GM12878 (cell line): Measurements from ENCODE around the gene SPOCD1. TPM values are rescaled to one million over a fixed set of nuclear protein-coding genes. Genes with fewer than 3 reads are reported as not detected.

Experiments used
- ATAC-seq: fragments of 200-7000 bp; cut with Tn5 transposase; 3 replicates; pipeline ENCODE4 v1.9.1; 2020; ENCODE audit warnings: mild to moderate bottlenecking, moderate library complexity
- BruUV-seq: library from RNA; stranded (reverse); fragments of 400-500 nt; replicated peaks from 2 replicates; lab custom pipeline; 2021; lab: Mats Ljungman, UMichigan
- CTCF ChIA-PET: fragments of 300-600 bp; sonication (Branson Sonifier 250); formaldehyde crosslinking; extraction: SDS; loops from one replicate; lab custom pipeline; 2021; ENCODE audit warnings: inconsistent platforms; lab: Yijun Ruan, JAX
- POLR2A ChIA-PET: fragments of 350-600 bp; formaldehyde crosslinking; extraction: SDS; loops from one replicate; lab custom pipeline; 2021; ENCODE audit warnings: inconsistent platforms; lab: Charles Lee
- RAD21 ChIA-PET: fragments of 300-600 bp; sonication (Branson Sonifier 250); formaldehyde crosslinking; loops from one replicate; lab custom pipeline; 2023; ENCODE audit warnings: antibody characterized with exemption; ENCODE audit not compliant: unreplicated experiment; lab: Charles Lee
- SMC1A ChIA-PET: fragments of 300-600 bp; sonication (Branson Sonifier 250); formaldehyde crosslinking; loops from one replicate; lab custom pipeline; 2023; ENCODE audit not compliant: unreplicated experiment, uncharacterized antibody; lab: Charles Lee
- DNase-seq: peaks from one replicate; pipeline ENCODE4 v3.0.0-alpha.2; 2011; ENCODE audit warnings: low read depth, low spot score
- FAIRE-seq: peaks from 3 replicates; lab custom pipeline; 2011; peaks lifted over from hg19 to GRCh38; lab: Jason Lieb, UNC
- H2AFZ ChIP-seq: 2 replicates; pipeline ENCODE4 v1.6.0; 2011; ENCODE audit warnings: low read depth, low read length, control low read depth; ENCODE audit not compliant: control insufficient read depth
- H3K27ac ChIP-seq: 2 replicates; pipeline ENCODE4 v1.5.1; 2011; ENCODE audit warnings: control low read depth; ENCODE audit not compliant: control insufficient read depth, insufficient read depth
- H3K27me3 ChIP-seq, 2 experiments: replicated peaks in 1 of 2; 2 replicates each; pipeline versions ENCODE4 v1.6.0 to v1.6.1; 2011; ENCODE audit warnings: low read length in 1 of 2; ENCODE audit not compliant: control insufficient read depth in 2 of 2, insufficient read depth in 2 of 2
- H3K36me3 ChIP-seq, 2 experiments: 2 replicates each; pipeline ENCODE4 v1.5.1; 2011; ENCODE audit warnings: low read length in 1 of 2; ENCODE audit not compliant: control insufficient read depth in 2 of 2, insufficient read depth in 2 of 2
- H3K4me1 ChIP-seq: 2 replicates; pipeline ENCODE4 v1.6.1; 2011; ENCODE audit warnings: mild to moderate bottlenecking, low read length, moderate library complexity, mixed read lengths; ENCODE audit not compliant: control insufficient read depth, insufficient read depth
- H3K4me2 ChIP-seq: 2 replicates; pipeline ENCODE4 v1.6.0; 2011; ENCODE audit warnings: control low read depth; ENCODE audit not compliant: control insufficient read depth, insufficient read depth
- H3K4me3 ChIP-seq: fragments of 200-600 bp; sonication (generic); 2 replicates; pipeline ENCODE4 v1.5.1; 2016
- H3K79me2 ChIP-seq: 2 replicates; pipeline ENCODE4 v1.6.0; 2011; ENCODE audit warnings: low read length; ENCODE audit not compliant: control insufficient read depth, insufficient read depth
- H3K9ac ChIP-seq: 2 replicates; pipeline ENCODE4 v1.8.0; 2011; ENCODE audit warnings: low read length, control low read depth, mixed read lengths; ENCODE audit not compliant: control insufficient read depth, insufficient read depth
- H3K9me3 ChIP-seq: replicated peaks from 3 replicates; pipeline ENCODE4 v1.5.1; 2011; ENCODE audit warnings: mild to moderate bottlenecking, low read length; ENCODE audit not compliant: control insufficient read depth, insufficient read depth
- H4K20me1 ChIP-seq: 2 replicates; pipeline ENCODE4 v1.6.0; 2011; ENCODE audit not compliant: control insufficient read depth, insufficient read depth
- BCL11A ChIP-seq: IDR thresholded peaks from 2 replicates; pipeline ENCODE4 v1.6.1; 2011; ENCODE audit warnings: low read depth, low read length
- IKZF1 ChIP-seq: fragments of 450-650 bp; conservative IDR thresholded peaks from 2 replicates; pipeline ENCODE4 v1.6.1; 2017; ENCODE audit warnings: antibody characterized with exemption, mild to moderate bottlenecking
- SMAD5 ChIP-seq: IDR thresholded peaks from 2 replicates; pipeline ENCODE4 v1.6.1; 2016; ENCODE audit warnings: antibody characterized with exemption, low read depth
- TBL1XR1 ChIP-seq: IDR thresholded peaks from 2 replicates; pipeline ENCODE4 v1.6.1; 2012; ENCODE audit warnings: low read depth, low read length, improper control_type of control experiment
- WGBS: methylation state at CpG from one replicate; pipeline ENCODE4 v1.1.6; 2016; ENCODE audit warnings: low lambda C conversion rate; ENCODE audit not compliant: insufficient replicate concordance, insufficient coverage; ENCODE audit errors: missing lambda C conversion rate; 5-methylcytosine and 5-hydroxymethylcytosine counted together
- in situ Hi-C: fragments of 300-500 bp; cut with MboI; formaldehyde crosslinking; loops from 9 replicates; pipeline ENCODE4 v1.14.3; 2018; ENCODE audit warnings: mixed read lengths
- intact Hi-C: fragments of 100-400 bp; cut with micrococcal nuclease; formaldehyde crosslinking; loops from one replicate; pipeline ENCODE4 v1.14.2; 2022; ENCODE audit not compliant: unreplicated experiment
- polyA plus RNA-seq, 11 experiments: library from polyadenylated mRNA; depleted of rRNA in 4 of 11; unstranded in 6 of 11; stranded (reverse) in 5 of 11; fragments of >200 nt; fragmentation: Nextera tagmentation in 4 of 11; fragmentation: Illumina TruSeq in 1 of 11; extraction: Ambion mirVana in 4 of 11; extraction: Trizol in 1 of 11; gene quantifications; 1 replicate in 1 of 11; 2 replicates in 10 of 11; pipeline versions ENCODE4 v1.2.1 to v1.2.3, GENCODE V29; 2011 to 2016; ENCODE audit warnings: inconsistent platforms in 2 of 11, missing spikeins in 2 of 11, low read depth in 1 of 11
- total RNA-seq, 4 experiments: library from RNA; depleted of rRNA in 3 of 4; stranded (reverse); fragments of >200 nt in 3 of 4; fragmentation: Illumina TruSeq in 1 of 4; extraction: Trizol in 1 of 4; gene quantifications; 2 replicates each; pipeline versions ENCODE4 v1.2.1 to v1.2.3, GENCODE V29; 2013 to 2021
- TF ChIP-seq, protein P1 (sequence below): IDR thresholded peaks from 2 replicates; pipeline ENCODE4 v1.6.1; 2011; ENCODE audit warnings: borderline replicate concordance, low read depth, mild to moderate bottlenecking, moderate library complexity, mixed read lengths, low read length; ENCODE audit not compliant: insufficient read depth; ENCODE audit errors: extremely low read length

SPOCD1 gene
- total and polyA plus RNA-seq, 10 of the 15 experiments (the other 5 are each of a cell fraction or from before 2014, with no cell fraction given), result 0.02 to 0.65 (median 0.13) TPM; not detected in 4

DNA sequence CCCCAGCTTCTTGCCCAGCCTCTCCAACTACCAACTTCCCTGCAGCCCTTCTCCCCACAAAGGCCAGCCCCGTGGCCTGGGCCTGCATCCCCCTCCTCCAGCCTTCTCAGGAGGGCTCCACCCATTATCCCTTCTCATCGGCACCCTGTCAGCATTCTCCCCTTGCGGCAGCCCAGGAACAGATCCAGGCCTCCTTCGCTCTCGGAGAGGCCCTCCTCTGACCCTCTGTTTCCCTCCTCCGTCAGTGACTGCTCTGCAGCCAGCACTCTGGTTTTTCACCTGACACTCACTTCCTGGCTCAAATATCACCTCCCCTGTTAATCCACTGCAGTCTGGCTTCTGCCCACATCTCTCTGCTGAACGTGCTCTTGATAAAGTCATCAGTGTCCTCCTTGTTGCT lies 69.1 kb downstream of the SPOCD1 start:
- FAIRE-seq (no peak), ATAC-seq (no peak), DNase-seq (no peak)
- WGBS, result 60% methylated on average over 7 of the region's 7 CpGs
- TF ChIP-seq SMAD5 (no peak), TBL1XR1 (no peak), IKZF1 (no peak), BCL11A (no peak)
- TF ChIP-seq, protein P1, sequence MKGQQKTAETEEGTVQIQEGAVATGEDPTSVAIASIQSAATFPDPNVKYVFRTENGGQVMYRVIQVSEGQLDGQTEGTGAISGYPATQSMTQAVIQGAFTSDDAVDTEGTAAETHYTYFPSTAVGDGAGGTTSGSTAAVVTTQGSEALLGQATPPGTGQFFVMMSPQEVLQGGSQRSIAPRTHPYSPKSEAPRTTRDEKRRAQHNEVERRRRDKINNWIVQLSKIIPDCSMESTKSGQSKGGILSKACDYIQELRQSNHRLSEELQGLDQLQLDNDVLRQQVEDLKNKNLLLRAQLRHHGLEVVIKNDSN, result no peak
- H2AFZ ChIP-seq, result no peak overlapping the region
- no peaks in the 10 kb centered on the region for H3K9me3 ChIP-seq
- no peak overlapping the region for H3K4me3 ChIP-seq
- no peak overlapping the region for H3K4me2 ChIP-seq
- intact Hi-C loops, result no loop called here
- no peaks in the 10 kb centered on the region for H3K79me2 ChIP-seq
- peaks cover 0 to 5% of the 10 kb centered on the region in 2 experiments; a peak in 1 of 4 replicates for H3K27me3 ChIP-seq
- H3K36me3 ChIP-seq, result no peaks in the 10 kb centered on the region
- H3K4me1 ChIP-seq, result peaks cover 22% of the 10 kb centered on the region
- ChIA-PET RAD21 (interaction anchor here (1.8 to 2.9 kb wide), 2 partner anchors 82 to 217 kb away, joined by 4 to 28 read pairs; no protein-coding TSS in a partner anchor), CTCF (interaction anchor here (1.0 to 3.8 kb wide), 13 partner anchors 12 to 708 kb away, joined by 3 to 70 read pairs (median 14); partner anchors contain the start of genes COL16A1 and PEF1), POLR2A (no interaction called here), SMC1A (interaction anchor here (1.9 to 2.0 kb wide), 2 partner anchors 30 to 42 kb away, joined by 7 to 9 read pairs; no protein-coding TSS in a partner anchor)
- H4K20me1 ChIP-seq, result no peaks in the 10 kb centered on the region
- H3K27ac ChIP-seq, result no peak overlapping the region
- no peak overlapping the region for H3K9ac ChIP-seq
- in situ Hi-C loops, result no loop called here
- no TSS peak for BruUV-seq
